HG03139 (cell line): ENCODE measurements around the gene FSTL4.

ENCODE experiments used
- ATAC-seq: cut with Tn5 transposase; IDR thresholded peaks from one replicate; pipeline ENCODE4 v1.9.1; 2021; ENCODE audit not compliant: unreplicated experiment

The FSTL4 gene

GRCh38 chr5:133612249-133612860, at the start of gene FSTL4:
Gene FSTL4, minus strand, starts transcription at chr5:133612541.
- no peak for ATAC-seq

- ATAC-seq, result no peak
Measured at GRCh38 chr5:133661389-133661788, 49.0 kb upstream of the FSTL4 start.

GRCh38 chr5:133658327-133658726, 46.0 kb upstream of the FSTL4 start:
- ATAC-seq, result no peak

- ATAC-seq, result no peak
Measured at GRCh38 chr5:133657036-133657435, 44.7 kb upstream of the FSTL4 start.

- no peak for ATAC-seq
Measured at GRCh38 chr5:133655966-133656365, 43.6 kb upstream of the FSTL4 start.

GRCh38 chr5:133653760-133654049, 41.4 kb upstream of the FSTL4 start:
- no peak for ATAC-seq

- ATAC-seq, result no peak
Measured at GRCh38 chr5:133652951-133653759, 40.8 kb upstream of the FSTL4 start.

- ATAC-seq, result no peak
Measured at GRCh38 chr5:133644000-133644865, 31.9 kb upstream of the FSTL4 start.

- ATAC-seq, result no peak
Measured at GRCh38 chr5:133643365-133643764, 31.0 kb upstream of the FSTL4 start.

GRCh38 chr5:133642153-133642722, 29.9 kb upstream of the FSTL4 start:
- ATAC-seq, result no peak

- ATAC-seq, result no peak
Measured at GRCh38 chr5:133641683-133642082, 29.3 kb upstream of the FSTL4 start.

GRCh38 chr5:133639850-133640528, 27.6 kb upstream of the FSTL4 start:
- no peak for ATAC-seq

- no peak for ATAC-seq
Measured at GRCh38 chr5:133638436-133638835, 26.1 kb upstream of the FSTL4 start.

GRCh38 chr5:133637206-133637605, 24.9 kb upstream of the FSTL4 start:
- no peak for ATAC-seq

- ATAC-seq, result no peak
Measured at GRCh38 chr5:133635051-133635450, 22.7 kb upstream of the FSTL4 start.

- no peak for ATAC-seq
Measured at GRCh38 chr5:133627180-133627579, 14.8 kb upstream of the FSTL4 start.

- no peak for ATAC-seq
Measured at GRCh38 chr5:133624316-133624715, 12.0 kb upstream of the FSTL4 start.

GRCh38 chr5:133618141-133618540, 5.8 kb upstream of the FSTL4 start:
- no peak for ATAC-seq

GRCh38 chr5:133613743-133614142, 1.4 kb upstream of the FSTL4 start:
- ATAC-seq, result no peak

GRCh38 chr5:133613184-133613583, 843 bp upstream of the FSTL4 start:
- ATAC-seq, result no peak
